Hematopoietic multipotent progenitor cell treated with erythropoietin and hydrocortisone succinate and interleukin-3 and kit ligand, for 4 days (in vitro differentiated cells): Measurements from ENCODE around the gene PSME4.
"Not testable (repeated sequence)": the region's sequence is repeated elsewhere in the genome, so short reads cannot be mapped to it uniquely, and the experiment has no call there.

Experiments
- DNase-seq: peaks from one replicate; pipeline ENCODE4 v3.0.0-alpha.2; 2015

Gene PSME4

DNA sequence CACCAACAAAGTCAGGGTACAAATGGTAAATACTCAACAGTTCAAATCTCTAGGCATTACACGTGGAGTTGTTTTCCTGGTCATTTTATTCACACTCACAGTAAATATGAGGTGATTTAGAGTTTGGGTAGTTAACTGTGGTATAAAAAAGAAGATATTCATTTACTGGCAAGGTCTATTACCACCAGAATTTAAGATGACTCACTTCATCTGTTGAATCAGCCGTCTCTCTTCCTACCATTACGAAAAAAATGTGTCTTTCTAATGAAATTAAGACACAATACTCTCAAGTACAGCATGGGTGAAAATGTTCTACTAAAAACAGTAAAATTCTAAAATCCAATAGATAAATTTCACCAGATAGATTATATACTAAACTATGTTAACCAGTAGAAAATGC, 90.0 kb downstream of the PSME4 start:
- DNase-seq, result no peak

DNA sequence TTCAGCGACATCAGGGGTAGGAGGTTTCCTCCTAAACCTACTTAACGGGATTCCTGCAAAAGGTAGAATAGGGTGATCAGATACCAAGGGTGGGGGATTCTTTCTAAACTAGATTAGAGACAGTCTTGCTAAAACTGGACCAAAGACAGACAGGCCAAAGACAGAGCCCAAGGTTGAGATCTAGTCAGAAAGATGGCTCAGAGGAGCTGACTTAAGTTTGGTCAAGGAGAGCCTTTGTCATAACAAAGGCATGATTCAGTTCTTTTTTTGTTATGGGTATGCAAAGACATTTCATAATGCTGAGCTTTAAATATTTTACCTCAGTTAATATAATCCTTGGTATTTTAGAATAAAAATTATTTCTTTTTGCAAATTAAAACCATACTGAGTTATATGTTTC, 93.2 kb downstream of the PSME4 start:
- DNase-seq, result no peak

DNA sequence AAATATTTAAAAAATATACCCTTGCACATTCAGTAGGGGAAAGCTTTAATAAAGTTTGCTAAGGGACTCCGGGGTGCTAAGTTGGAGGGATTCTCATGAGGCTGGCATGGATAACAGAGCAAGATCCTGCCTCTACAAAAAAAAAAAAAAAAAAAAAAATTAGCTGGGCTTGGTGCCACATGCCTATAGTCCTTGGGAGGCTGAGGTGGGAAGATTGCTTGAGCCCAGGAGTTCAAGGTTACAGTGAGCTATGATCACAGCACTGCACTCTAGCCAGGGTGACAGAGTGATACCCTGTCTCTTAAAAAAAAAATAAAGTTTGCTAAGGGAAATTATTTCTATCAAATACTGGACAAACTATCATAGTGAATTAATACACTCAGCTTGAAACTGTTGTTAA, 93.7 kb downstream of the PSME4 start:
- no peak for DNase-seq

DNA sequence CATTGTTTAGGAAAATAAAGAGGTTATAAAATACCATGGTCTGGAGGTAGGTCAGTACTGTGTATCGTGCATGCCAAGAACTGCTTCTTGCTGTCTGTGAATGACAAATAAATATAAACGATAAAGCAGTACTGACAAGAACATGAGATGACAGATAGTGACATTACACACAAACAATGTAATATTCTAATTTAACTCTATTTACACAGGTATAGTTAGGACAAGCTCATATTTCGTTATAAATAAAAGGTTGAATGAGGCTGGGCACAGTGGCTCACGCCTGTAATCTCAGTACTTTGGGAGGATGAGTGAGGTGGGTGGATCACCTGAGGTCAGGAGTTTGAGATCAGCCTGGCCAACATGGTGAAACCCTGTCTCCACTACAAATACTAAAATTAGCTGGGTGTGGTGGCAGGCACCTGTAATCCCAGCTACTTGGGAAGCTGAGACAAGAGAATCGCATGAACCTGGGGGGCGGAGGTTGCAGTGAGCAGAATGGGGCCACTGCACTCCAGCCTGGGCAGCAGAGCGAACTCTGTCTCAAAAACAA, 96.3 kb downstream of the PSME4 start:
- no peak for DNase-seq

DNA sequence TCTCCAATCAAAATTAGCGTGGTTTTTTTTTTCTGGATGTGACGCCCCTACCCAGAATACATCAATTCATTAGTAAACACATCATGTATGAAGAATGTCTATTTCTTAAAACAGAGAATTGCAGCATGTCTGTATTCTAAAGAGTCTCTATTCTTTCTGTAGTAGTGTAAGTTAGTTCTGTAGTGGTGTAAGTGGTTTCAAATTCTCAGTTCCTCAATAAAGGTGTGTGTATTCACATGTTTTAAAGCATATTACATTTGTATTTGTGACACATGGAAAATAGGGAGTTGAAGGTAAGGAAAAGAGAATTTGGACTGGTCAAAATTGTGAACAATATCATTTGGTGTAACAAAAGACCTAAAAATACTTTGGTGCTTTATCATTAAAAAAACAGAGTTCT, 103.0 kb downstream of the PSME4 start:
- no peak for DNase-seq

DNA sequence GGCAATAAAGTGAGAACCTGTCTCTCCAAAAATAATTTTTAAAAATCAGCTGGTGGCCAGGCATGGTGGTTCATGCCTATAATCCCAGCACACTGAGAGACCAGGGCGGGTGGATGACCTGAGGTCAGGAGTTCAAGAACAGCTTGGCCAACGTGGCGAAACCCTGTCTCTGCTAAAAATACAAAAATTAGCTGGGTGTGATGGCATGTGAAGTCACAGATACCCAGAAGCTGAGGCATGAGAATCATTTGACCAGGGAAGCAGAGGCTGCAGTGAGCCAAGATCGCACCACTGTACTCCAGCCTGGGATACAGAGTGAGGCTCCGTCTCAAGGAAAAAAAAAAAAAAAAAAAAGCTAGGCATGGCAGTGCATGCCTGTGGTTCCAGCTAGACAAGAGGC, 103.6 kb downstream of the PSME4 start:
- no peak for DNase-seq

DNA sequence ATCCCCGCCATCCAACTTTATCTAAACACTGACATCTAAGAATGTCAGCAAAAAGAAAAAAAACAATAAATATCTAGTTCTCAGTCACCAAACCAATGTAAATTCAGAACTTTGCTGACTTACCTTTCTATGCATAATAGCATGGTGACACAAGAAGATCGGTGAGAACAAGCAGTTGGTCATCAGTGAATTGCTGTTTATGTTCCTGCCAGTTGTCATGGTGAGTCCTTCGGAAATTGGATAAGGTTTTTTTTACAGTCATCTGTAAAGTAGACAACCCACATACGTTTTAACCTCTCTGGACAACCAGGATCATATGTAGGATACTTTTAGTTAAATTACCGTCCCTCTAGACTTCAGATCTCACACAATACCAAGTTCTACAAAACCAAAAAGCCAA, 104.8 kb downstream of the PSME4 start:
- no peak for DNase-seq

DNA sequence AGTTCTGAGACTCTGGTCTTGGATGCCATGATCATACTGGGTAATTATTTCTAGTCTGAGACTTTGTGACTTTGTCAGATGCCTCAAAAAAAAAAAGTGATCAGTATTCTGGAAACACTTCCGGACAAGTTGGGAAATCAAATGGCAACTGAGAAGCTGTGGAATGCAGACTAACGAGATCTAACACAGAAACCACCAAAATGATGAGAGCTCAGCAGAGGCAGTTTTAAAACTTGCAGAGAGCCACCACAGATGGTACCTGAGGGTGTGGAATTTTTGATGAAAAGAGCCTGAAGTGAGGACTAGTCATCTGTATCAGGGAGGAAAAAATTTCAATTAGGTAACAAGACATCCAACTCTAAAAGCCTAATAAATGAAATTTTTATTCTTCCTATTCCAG, 105.5 kb downstream of the PSME4 start:
- DNase-seq, result no peak

DNA sequence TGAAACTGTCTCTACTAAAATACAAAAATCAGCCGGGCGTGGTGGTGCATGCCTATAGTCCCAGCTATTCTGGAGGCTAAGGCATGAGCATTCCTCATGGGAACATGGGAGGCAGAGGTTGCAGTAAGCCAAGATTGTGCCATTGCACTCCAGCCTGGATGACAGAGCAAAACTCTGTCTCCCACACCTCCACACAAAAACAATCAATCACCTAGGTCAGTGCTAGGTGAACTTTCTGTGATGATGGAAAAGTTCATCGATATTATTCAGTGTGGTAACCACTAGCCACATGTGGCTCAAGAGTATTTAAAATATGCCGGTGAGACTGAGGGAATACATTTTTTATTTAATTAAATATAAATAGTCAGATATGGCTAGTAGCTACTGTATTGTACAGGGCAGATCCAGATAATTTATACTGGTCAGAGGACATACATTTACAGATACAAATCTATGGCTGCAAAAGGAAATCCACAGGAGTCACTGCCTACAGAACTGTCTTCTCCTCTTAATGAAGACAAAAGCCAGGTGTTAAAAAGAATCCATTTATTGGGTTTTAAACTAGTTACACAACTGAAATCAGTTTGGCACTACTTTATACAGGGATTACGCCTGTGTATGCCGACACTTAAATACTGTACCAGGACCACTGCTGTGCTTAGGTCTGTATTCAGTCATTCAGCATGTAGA, 107.1 kb downstream of the PSME4 start:
- no peak for DNase-seq

DNA sequence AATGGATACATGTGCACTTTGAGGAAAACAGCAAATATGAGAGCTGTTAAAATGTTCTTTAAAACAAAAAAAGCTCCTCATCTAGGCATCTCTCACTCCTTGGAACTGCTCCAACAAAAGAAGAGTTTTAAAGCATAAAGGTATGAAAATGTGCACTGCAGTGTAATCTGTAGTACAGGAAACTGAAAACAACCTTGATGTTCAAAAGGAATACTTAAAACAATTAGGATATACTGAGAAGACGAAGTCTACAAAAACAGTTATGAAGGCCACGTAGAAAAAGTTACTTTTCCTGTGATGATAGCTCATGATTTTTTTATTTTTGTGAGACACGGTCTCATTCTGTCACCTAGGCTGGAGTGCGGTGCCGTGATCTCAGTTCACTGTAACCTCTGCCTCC, 109.0 kb downstream of the PSME4 start:
- DNase-seq, result no peak

DNA sequence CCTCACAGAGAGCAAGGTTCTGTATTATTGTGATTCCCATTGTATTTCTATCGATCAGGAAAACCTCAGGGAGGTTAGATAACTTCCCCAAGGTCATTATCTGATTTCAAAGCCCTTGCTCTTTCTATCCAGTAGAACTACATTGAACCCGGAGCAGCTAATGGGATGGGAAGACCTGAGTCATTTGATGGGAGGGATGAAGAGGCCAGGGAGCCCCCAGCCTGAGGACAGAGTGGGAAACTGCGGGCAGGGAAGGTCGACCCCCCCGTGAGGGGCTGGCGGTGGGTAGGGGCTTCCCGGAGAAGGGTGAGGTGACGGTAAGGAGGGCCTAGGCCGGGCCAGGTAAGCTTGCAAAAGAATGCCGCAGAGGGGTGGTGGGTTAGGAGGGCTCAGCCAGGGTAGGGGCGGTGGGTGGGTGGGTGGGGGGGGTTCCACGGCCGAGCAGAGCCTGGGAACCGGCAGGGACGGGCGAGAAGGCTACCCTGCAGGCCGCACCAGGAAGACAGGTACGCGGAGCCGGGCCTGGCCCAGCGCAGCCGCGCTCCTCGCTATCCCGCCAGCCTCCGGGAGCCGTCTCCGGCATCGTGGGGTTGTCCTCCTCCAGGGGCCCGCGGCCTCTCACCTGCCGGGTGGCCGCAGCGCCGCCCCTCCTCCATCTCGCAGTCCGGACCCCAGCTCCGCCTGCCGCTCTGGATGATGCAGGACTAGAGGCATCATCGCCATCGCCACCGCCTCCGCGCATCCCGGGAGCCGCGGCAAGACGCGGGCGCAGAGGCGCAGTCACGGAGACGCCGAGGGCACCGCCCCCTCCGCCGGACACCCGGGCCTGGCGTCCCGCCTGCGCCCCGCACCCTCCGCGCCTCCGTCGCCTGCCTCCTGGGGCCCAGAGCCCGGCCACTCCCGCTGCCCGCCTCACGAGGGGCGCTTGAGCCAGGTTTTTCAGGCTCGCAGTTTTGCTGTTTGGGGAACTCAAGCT, 111.3 kb downstream of the PSME4 start, which contains the start of gene GPR75:
GPR75 (minus strand) TSS at position 762 of the 976 bp plus-strand sequence. CDS start 5,211 bp downstream, outside the sequence.
- DNase-seq, result no peak

DNA sequence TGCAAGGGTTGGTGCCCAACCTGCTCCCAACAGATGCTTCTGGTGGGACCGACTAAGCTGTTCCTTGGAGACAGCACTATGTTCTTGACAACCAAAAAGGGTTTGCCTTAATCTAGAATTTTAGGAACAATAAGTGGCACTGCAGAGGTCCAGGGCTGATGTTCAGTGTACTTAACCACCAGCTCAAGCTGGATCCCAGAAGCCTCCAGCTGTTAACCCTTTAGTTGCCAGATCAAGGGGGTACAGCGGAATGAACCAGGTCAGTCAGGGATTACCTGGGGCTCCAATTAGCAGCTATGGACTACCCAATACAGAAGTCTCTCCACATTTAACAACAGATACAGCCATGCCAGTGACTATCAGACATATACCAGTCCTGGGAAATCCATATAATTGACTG, 114.5 kb downstream of the PSME4 start:
- DNase-seq, result no peak

DNA sequence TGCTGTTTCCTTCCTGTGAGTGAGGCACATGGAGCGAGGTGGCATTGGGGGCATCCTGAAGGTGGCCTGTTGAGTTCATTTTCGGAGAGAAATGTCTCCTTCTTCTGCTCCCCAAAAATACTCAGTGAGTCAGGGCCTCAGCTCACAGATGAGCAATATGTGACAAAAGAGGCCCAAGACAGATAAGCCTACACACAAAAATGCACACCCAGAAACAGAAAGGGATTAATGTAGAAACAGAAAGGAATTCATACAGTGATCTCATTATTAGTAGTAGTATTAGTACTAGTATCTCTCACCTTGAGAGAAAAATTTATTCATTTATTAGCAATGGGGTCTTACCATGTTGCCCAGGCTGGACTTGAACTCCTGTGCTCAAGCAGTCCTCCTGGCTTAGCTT, 116.1 kb downstream of the PSME4 start:
- DNase-seq, result no peak

DNA sequence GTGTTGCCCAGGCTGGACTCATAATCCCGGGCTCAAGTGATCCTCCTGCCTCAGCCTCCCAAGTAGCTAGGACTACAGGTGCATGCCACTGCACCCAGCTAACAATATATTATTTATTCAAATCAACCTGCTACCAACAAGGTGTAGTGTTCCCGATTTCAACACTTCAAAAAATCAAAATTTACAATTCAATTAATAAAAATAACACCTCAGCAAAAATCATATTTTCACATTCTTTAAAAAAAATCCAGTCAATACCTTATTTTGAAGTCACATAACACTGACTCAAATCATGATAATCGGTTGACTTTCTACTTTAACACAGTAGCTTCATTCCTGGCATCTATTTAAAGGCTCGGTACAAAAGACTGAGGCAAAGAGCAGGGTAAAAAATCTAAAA, 118.3 kb downstream of the PSME4 start:
- DNase-seq, result no peak

DNA sequence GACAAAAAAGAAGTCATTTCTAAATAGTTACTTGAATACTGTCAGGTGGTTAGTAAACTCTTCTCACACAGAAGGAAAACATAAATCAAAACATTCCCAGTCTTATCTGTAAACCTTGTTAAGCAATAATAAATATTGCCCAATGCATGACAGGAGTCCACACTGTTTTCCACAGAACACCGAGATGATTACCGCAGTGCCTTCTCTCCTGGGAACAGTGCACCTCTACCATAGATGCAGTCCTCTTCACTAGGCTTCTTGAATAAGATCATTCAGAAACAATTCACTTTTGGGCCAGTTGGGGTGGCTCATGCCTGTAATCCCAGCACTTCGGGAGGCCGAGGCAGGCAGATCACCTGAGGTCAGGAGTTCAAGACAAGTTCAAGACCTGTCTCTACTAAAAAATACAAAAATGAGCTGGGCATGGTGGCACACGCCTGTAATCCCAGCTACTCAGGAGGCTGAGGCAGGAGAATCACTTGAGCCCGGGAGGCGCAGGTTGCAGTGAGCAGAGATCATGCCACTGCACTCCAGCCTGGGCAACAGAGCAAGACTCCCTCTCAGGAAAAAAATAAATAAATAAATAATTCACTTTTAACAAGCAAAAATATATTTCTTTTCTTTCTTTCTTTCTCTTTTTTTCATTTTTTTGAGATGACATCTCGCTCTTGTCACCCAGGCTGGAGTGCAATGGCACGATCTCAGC, 119.6 kb downstream of the PSME4 start:
- DNase-seq, result not testable (repeated sequence)

DNA sequence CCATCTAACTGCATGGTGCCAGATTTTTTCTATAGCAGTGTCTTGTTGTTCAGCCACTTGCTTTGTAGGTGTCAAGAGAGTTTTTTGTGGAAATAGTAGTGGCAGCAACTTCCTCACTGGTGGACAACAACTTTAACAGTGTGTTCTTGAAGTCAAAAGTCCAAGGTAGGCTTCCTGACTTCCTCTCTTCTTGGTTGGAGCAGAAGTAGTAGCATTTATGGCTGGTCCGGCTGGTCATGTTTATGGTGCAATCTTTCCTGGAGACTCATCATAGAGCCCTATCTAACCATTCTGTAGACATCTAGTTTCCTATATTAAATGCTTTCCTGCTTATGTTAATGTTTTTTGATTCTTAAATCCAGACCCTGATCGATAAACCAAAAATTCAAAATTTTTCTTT, 122.7 kb downstream of the PSME4 start:
- DNase-seq, result no peak

DNA sequence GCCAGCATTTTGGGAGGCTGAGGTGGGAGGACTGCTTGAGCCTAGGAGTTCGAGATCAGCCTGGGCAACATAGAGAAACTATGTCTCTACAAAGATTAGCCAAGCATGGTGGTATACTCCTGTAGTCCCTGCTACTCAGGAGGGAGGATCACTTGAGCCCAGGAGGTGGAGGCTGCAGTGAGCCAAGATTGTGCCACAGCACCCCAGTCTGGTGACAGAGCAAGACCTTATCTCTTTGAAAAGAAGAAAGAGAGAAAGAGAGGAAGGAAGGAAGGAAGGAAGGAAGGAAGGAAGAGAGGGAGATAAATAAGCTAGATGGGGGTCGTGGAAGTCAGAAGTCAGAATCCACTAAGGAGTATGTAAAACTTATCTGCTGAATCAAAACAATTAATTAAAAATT, 127.2 kb downstream of the PSME4 start:
- DNase-seq, result peak; percentile 27

DNA sequence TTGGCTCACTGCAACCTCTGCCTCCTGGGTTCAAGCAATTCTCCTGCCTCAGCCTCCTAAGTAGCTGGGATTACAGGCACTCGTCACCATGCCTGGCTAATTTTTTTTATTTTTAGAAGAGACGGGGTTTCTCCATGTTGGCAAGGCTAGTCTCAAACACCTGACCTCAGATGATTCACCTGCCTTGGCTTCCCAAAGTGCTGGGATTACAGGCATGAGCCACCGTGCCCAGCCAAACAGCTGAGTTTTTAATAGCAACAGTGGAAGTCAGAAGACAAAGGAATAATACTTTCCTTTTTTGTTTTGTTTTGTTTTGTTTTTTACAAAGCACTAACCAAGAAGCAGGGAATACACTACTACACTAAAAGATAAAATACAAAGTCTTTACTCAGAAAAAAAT, 127.9 kb downstream of the PSME4 start:
- DNase-seq, result no peak

DNA sequence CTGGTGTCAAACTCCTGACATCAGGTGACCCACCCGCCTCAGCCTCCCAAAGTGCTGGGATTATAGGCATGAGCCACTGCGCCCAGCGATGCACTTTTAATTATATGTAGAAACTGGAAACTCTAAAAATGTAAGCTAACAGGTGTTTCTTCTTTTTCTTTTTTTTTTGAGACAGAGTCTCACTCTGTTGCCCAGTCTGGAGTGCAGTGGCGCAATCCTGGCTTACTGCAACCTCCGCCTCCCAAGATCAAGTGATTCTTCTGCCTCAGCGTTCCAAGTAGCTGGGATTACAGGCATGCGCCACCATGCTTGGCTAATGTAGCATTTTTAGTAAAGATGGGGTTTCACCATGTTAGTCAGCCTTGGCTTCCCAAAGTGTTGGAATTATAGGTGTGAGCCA, 129.1 kb downstream of the PSME4 start:
- DNase-seq, result not testable (repeated sequence)

DNA sequence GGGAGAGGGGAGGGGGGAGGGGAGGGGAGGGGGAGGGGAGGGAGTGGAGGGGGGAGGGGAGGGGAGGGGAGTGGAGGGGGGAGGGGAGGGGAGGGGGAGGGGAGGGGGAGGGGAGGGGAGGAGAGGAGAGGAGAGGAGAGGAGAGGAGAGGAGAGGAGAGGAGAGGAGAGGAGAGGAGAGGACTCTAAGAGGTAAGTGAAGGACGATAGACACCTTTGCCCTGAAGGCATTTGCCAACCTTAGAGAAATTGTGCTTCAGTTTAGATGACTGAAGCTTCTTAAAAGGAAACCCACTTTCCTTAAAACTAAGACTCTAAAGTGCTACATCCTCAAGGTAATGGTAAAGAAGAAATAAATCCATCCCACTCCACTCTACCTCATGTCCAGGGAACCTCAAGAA, 130.2 kb downstream of the PSME4 start:
- no peak for DNase-seq

DNA sequence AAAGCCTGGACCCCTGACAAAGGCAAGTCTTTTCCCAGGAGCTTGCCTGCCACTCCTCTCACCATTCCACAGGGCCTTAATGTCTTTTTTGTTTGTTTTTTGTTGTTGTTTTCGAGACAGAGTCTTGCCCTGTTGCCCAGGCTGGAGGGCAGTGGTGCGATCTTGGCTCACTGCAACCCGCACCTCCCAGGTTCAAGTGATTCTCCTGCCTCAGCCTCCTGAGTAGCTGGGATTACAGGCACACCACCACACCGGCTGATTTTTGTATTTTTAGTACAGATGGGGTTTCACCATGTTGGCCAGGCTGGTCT, 140.9 kb downstream of the PSME4 start:
- not testable (repeated sequence) for DNase-seq

DNA sequence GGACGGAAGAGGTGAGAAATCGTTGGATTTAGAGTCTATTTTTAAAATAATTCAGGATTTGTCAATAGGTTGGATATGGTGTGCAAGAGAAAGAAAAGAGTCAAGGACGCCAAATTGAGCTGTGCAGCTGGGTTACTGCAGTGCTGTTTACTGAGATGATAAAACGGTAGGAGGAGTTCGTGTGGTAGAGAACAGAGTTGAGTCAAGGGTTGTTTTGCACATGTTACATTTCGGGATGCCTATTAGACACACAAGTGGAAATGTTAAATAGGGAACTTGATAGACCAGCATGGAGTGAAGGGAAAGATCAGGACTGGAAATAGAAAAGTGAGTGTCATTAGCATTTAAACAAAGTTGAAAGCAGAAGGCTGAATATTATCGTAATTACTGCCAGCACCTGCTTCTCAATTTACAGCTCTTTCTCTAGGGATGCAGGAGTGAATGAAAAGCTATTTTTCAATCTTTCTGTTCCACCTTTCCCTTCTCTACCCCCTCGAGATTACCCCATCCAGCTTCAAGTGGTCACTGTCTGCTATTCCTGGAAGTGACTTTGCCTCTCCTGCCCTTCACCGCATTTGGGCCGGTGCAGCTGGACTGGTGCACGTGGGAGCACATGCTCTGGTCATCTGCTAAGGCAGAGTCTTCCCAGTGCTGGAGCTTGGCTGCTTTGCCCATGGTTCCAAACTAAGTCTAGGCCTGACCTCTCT, 141.4 kb downstream of the PSME4 start:
- DNase-seq, result no peak

DNA sequence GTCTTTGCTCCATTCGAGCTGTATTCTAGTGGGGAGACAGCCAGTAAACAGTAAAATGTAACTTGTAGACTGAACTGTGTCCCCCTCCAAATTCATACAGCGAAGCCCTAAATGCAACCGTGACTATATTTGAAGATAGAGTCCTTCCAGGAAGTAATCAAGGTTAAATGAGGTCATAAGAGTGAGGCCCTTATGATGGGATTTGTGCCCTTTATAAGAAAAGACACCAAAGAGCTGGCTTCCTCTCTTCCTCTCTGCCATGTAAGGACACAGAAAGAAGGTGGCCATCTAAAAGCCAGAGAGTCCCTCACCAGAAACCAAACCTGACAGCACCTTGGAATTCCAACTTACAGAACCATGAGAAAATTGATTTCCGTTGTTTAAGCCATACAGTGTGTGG, 142.5 kb downstream of the PSME4 start:
- no peak for DNase-seq
